Measurements from ENCODE around the gene SNCA.

SNCA gene

GRCh38 chr4:89800527-89801103, 36.3 kb downstream of the SNCA start:
- H3K36me3 ChIP-seq (ENCODE audit: control insufficient read depth, insufficient read depth, low read length), result no peaks in the 10 kb centered on the region
- H3K4me3 ChIP-seq (replicated peaks; ENCODE audit: low read depth, low read length), result no peak overlapping the region
- TF ChIP-seq, protein P1, sequence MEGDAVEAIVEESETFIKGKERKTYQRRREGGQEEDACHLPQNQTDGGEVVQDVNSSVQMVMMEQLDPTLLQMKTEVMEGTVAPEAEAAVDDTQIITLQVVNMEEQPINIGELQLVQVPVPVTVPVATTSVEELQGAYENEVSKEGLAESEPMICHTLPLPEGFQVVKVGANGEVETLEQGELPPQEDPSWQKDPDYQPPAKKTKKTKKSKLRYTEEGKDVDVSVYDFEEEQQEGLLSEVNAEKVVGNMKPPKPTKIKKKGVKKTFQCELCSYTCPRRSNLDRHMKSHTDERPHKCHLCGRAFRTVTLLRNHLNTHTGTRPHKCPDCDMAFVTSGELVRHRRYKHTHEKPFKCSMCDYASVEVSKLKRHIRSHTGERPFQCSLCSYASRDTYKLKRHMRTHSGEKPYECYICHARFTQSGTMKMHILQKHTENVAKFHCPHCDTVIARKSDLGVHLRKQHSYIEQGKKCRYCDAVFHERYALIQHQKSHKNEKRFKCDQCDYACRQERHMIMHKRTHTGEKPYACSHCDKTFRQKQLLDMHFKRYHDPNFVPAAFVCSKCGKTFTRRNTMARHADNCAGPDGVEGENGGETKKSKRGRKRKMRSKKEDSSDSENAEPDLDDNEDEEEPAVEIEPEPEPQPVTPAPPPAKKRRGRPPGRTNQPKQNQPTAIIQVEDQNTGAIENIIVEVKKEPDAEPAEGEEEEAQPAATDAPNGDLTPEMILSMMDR (IDR thresholded peaks at IDR 0.05; ENCODE audit: insufficient read depth, low read length, poor library complexity, severe bottlenecking), result no peak

GRCh38 chr4:89800012-89800516, 36.9 kb downstream of the SNCA start:
- DNase-seq (ENCODE audit: extremely low read depth, insufficient read length), result no peak
- no peaks in the 10 kb centered on the region for H3K36me3 ChIP-seq (ENCODE audit: control insufficient read depth, insufficient read depth, low read length)
- H3K4me3 ChIP-seq (replicated peaks; ENCODE audit: low read depth, low read length), result no peak overlapping the region
- TF ChIP-seq, protein P1 (IDR thresholded peaks at IDR 0.05; ENCODE audit: insufficient read depth, low read length, poor library complexity, severe bottlenecking), result no peak
- no peaks in the 10 kb centered on the region for H3K27me3 ChIP-seq (replicated peaks; ENCODE audit: control insufficient read depth, insufficient read depth, low read length)

More at GRCh38 chr4:89800527-89801103, 36.3 kb downstream of the SNCA start:
- DNase-seq (ENCODE audit: extremely low read depth, insufficient read length), result no peak
- no peaks in the 10 kb centered on the region for H3K27me3 ChIP-seq (replicated peaks; ENCODE audit: control insufficient read depth, insufficient read depth, low read length)

DNA sequence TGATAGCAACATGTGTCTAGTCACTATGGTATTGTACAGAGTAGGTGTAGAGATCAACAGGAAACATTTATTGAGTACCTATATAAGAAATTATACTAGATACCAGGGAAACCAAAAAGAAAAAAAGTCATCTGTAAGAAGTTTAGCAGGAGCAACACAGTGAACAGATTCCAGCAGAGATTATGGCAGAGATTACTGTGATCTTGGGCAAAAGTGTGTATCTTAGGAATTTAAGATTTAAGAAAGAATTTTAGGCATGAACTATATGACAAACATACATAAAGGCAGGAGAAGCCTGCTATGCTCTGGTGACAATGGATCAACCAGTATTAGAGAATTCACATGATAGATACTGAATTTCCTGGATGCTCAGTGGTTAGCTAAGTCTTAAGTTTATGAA, 37.9 kb downstream of the SNCA start:
- Histone ChIP-seq H3K27me3 (replicated peaks; ENCODE audit: control insufficient read depth, insufficient read depth, low read length) (no peaks in the 10 kb centered on the region), H3K4me3 (replicated peaks; ENCODE audit: low read depth, low read length) (no peak overlapping the region), H3K36me3 (ENCODE audit: control insufficient read depth, insufficient read depth, low read length) (no peaks in the 10 kb centered on the region)
- no peak for DNase-seq (ENCODE audit: extremely low read depth, insufficient read length)
- TF ChIP-seq, protein P1 (IDR thresholded peaks at IDR 0.05; ENCODE audit: insufficient read depth, low read length, poor library complexity, severe bottlenecking), result no peak

GRCh38 chr4:89797117-89797516, 39.8 kb downstream of the SNCA start:
- Histone ChIP-seq H3K4me3 (replicated peaks; ENCODE audit: low read depth, low read length) (no peak overlapping the region), H3K27me3 (replicated peaks; ENCODE audit: control insufficient read depth, insufficient read depth, low read length) (no peaks in the 10 kb centered on the region), H3K36me3 (ENCODE audit: control insufficient read depth, insufficient read depth, low read length) (no peaks in the 10 kb centered on the region)
- DNase-seq (ENCODE audit: extremely low read depth, insufficient read length), result no peak
- TF ChIP-seq, protein P1 (IDR thresholded peaks at IDR 0.05; ENCODE audit: insufficient read depth, low read length, poor library complexity, severe bottlenecking), result no peak

DNA sequence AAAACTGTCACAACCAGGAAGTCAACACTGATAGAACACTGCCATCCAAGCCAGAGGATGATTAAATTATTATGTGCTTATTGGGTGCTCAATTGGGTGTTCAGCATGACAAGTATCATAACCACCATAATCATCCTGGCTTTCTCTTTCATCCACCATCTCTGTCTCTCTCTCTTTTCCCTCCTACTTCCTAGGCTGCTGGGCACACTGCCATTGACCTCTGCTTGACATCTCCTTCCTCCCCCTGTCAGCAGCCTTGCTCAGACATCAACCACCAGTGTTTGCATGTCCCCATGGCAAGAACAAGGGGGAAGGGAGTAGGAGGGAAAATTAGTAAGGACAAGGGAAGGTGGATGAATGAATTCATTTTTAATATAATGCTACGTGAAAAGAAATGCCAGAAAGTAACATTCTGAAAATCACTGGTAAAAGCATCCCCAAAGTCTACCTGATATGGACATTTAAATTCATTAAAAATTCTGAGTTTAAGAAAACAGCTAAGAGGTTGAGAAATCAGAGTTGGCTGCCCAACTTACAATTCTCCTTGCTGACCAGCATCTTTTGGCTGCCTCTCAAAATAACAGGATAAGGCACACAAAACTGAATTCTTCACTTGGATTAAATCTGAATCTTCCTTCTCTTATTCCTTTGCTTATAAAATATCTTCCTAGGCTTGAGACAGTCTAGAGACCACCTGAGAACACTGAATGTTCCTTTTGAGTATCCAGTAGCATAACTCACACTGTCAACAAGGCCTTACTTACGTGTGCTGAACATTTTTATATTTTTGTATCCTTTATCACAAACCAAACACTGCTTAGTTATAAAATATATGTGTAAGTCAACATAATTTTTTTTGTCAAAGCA, 48.5 kb downstream of the SNCA start:
- DNase-seq (ENCODE audit: extremely low read depth, insufficient read length), result no peak

More for the DNA sequence above, 48.5 kb downstream of the SNCA start:
- TF ChIP-seq, protein P1 (IDR thresholded peaks at IDR 0.05; ENCODE audit: insufficient read depth, low read length, poor library complexity, severe bottlenecking), result no peak
- H3K4me3 ChIP-seq (replicated peaks; ENCODE audit: low read depth, low read length), result no peak overlapping the region
- H3K36me3 ChIP-seq (ENCODE audit: control insufficient read depth, insufficient read depth, low read length), result no peaks in the 10 kb centered on the region
- no peaks in the 10 kb centered on the region; the same call in 1 of the 2 replicates for H3K27me3 ChIP-seq (replicated peaks; ENCODE audit: control insufficient read depth, insufficient read depth, low read length)

Measured in GM06990 (cell line).